ENCODE data around the gene SLC9A8.

The SLC9A8 gene

GRCh38 chr20:49831022-49831769 lies 18.6 kb downstream of the SLC9A8 start:
- H3K9me3 ChIP-seq (ENCODE audit: control insufficient read depth in 1 of 2, low read length in 2 of 2) = no peaks in the 10 kb centered on the region
- no peak overlapping the region for H3K4me3 ChIP-seq (ENCODE audit: low read depth in 1 of 2, low read length in 2 of 2)
- no peak overlapping the region for H3K27ac ChIP-seq (ENCODE audit: low read depth, low read length)
- peaks cover 0 to 2% of the 10 kb centered on the region in 2 donors for H3K4me1 ChIP-seq (ENCODE audit: control insufficient read depth in 1 of 2, insufficient read depth in 2 of 2, low read length in 2 of 2)
- peaks cover 7 to 37% of the 10 kb centered on the region in 2 donors for H3K36me3 ChIP-seq (ENCODE audit: control insufficient read depth in 1 of 2, insufficient read depth in 2 of 2, low read length in 2 of 2)
- H3K27me3 ChIP-seq (ENCODE audit: control insufficient read depth in 1 of 2, insufficient read depth in 2 of 2, low read length in 2 of 2) = no peaks in the 10 kb centered on the region
- no peak overlapping the region for H3K9ac ChIP-seq (ENCODE audit: low read depth in 1 of 2, low read length in 2 of 2)

DNA sequence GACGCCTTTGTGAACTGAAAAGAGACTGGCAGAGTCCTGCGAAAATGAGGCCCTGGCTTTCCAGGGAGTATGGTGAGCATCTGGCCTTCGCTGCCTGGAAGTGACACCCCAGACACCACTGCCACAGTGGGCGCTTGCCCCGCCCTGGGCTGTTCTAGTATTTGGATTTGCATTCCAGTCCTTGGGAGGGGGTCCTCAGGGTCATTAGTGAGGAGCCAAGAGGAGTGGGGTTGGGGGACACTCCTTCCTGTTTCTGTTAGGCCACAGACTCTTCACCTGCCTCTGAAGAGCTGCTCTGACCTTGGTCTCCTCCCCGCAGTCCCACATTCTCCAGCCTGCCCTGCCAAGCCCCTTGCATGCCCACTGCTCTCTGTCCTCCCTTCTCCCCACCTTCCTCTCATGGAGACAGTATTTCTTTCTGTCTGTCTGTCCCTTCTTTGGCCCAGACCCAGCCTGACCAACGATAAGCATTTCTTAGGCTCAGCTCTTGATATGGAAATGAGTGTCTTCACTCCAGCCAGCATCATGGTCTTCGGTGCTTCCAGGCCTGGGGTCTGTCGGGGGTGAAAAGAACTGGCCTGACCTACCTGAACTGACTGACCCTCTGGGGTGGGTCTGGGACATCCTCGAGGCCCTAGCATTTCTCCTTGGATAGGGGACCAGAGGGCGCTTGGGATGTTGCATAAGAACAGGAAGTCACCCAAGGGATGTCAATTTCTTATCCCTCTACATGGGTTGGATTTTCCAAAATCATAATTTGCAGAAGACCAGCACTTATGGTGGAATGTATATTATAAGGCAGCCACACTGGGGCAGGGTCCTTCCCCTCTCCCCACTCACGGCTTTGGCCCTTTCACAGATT lies 19.4 kb downstream of the SLC9A8 start:
- Histone ChIP-seq H3K9me3 (ENCODE audit: control insufficient read depth in 1 of 2, low read length in 2 of 2) (no peaks in the 10 kb centered on the region), H3K27me3 (ENCODE audit: control insufficient read depth in 1 of 2, insufficient read depth in 2 of 2, low read length in 2 of 2) (no peaks in the 10 kb centered on the region), H3K36me3 (ENCODE audit: control insufficient read depth in 1 of 2, insufficient read depth in 2 of 2, low read length in 2 of 2) (peaks cover 7 to 38% of the 10 kb centered on the region in 2 donors), H3K9ac (ENCODE audit: low read depth in 1 of 2, low read length in 2 of 2) (no peak overlapping the region), H3K4me3 (ENCODE audit: low read depth in 1 of 2, low read length in 2 of 2) (no peak overlapping the region), H3K4me1 (ENCODE audit: control insufficient read depth in 1 of 2, insufficient read depth in 2 of 2, low read length in 2 of 2) (no peaks in the 10 kb centered on the region), H3K27ac (ENCODE audit: low read depth, low read length) (no peak overlapping the region)

DNA sequence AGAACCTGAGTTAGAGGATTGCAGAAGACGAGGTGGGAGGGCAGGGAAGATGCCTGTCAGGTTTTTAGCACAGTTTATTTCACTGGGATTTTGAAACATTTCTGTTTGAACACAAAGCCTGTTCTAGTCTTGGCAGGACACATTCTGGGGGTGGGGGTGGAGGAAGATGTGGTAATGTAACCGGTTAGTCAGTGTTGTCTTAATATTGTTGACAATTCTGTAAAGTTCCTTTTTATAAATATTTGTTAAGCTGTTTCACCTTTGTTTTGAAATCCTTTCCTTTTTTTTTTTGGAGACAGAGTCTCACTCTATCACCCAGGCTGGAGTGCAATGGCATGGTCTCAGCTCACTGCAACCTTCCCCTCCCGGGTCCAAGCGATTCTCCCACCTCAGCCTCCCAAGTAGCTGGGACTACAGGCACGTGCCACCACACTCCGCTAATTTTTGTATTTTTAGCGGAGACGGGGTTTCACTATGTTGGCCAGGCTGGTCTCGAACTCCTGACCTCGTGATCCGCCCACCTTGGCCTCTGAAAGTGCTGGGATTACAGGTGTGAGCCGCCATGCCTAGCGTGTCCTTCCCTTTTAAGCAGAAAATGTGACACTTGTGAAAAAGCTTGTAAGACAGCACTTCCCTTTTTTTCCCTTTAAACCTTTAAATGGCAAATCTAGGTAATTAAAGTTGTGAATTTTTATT lies 20.2 kb downstream of the SLC9A8 start:
- Histone ChIP-seq H3K27me3 (ENCODE audit: control insufficient read depth in 1 of 2, insufficient read depth in 2 of 2, low read length in 2 of 2) (no peaks in the 10 kb centered on the region), H3K4me3 (ENCODE audit: low read depth in 1 of 2, low read length in 2 of 2) (no peak overlapping the region), H3K27ac (ENCODE audit: low read depth, low read length) (no peak overlapping the region), H3K9ac (ENCODE audit: low read depth in 1 of 2, low read length in 2 of 2) (no peak overlapping the region), H3K36me3 (ENCODE audit: control insufficient read depth in 1 of 2, insufficient read depth in 2 of 2, low read length in 2 of 2) (peaks cover 7 to 32% of the 10 kb centered on the region in 2 donors), H3K9me3 (ENCODE audit: control insufficient read depth in 1 of 2, low read length in 2 of 2) (no peaks in the 10 kb centered on the region), H3K4me1 (ENCODE audit: control insufficient read depth in 1 of 2, insufficient read depth in 2 of 2, low read length in 2 of 2) (no peaks in the 10 kb centered on the region)

GRCh38 chr20:49833483-49833882 lies 20.9 kb downstream of the SLC9A8 start:
- no peak overlapping the region for H3K27ac ChIP-seq (ENCODE audit: low read depth, low read length)
- no peaks in the 10 kb centered on the region for H3K27me3 ChIP-seq (ENCODE audit: control insufficient read depth in 1 of 2, insufficient read depth in 2 of 2, low read length in 2 of 2)
- no peaks in the 10 kb centered on the region for H3K4me1 ChIP-seq (ENCODE audit: control insufficient read depth in 1 of 2, insufficient read depth in 2 of 2, low read length in 2 of 2)
- no peak overlapping the region for H3K4me3 ChIP-seq (ENCODE audit: low read depth in 1 of 2, low read length in 2 of 2)
- H3K9ac ChIP-seq (ENCODE audit: low read depth in 1 of 2, low read length in 2 of 2) = no peak overlapping the region
- peaks cover 7 to 32% of the 10 kb centered on the region in 2 donors for H3K36me3 ChIP-seq (ENCODE audit: control insufficient read depth in 1 of 2, insufficient read depth in 2 of 2, low read length in 2 of 2)
- no peaks in the 10 kb centered on the region for H3K9me3 ChIP-seq (ENCODE audit: control insufficient read depth in 1 of 2, low read length in 2 of 2)

DNA sequence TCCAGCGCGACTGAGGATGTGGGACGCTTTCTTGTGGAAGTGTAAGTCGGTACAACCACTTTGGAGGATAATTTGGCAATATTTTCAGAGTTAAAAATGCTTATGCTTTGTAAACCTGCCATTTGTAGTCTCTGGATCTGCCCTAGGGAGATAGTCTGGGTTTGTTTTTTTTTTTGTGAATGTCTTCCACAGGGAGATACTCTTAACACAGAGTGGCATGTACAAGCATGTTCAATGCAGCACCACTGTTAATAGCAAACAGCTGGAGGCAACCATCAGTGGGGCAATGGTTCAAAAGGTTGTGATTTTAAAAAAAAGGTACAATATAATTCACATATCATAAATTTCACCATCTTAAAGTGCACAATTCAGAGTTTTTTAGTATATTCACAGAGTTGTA lies 22.4 kb downstream of the SLC9A8 start:
- no peaks in the 10 kb centered on the region for H3K4me1 ChIP-seq (ENCODE audit: control insufficient read depth in 1 of 2, insufficient read depth in 2 of 2, low read length in 2 of 2)
- H3K9ac ChIP-seq (ENCODE audit: low read depth in 1 of 2, low read length in 2 of 2) = no peak overlapping the region
- H3K36me3 ChIP-seq (ENCODE audit: control insufficient read depth in 1 of 2, insufficient read depth in 2 of 2, low read length in 2 of 2) = peaks cover 4 to 28% of the 10 kb centered on the region in 2 donors
- H3K4me3 ChIP-seq (ENCODE audit: low read depth in 1 of 2, low read length in 2 of 2) = no peak overlapping the region
- H3K9me3 ChIP-seq (ENCODE audit: control insufficient read depth in 1 of 2, low read length in 2 of 2) = no peaks in the 10 kb centered on the region
- H3K27ac ChIP-seq (ENCODE audit: low read depth, low read length) = no peak overlapping the region
- H3K27me3 ChIP-seq (ENCODE audit: control insufficient read depth in 1 of 2, insufficient read depth in 2 of 2, low read length in 2 of 2) = no peaks in the 10 kb centered on the region

DNA sequence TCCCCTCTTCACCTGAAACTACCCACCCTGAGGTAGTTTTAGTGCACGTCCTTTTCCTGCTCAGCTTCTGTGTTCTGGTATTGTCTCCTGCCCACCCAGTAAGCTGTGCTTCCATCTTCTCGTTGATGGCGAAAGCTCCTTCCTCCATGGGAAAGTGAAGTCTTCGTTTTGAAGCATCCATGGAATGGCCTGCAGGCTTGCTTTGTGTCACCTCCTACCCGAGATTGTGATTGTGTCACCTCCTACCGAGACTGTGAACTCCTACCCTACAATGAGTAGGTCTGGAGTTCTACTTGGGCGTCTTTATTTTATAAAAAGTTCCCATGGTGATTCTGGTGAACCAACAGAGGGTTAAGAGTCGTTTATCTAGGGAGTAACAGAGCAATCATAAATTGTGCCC lies 25.9 kb downstream of the SLC9A8 start:
- no peak overlapping the region for H3K4me3 ChIP-seq (ENCODE audit: low read depth in 1 of 2, low read length in 2 of 2)
- H3K36me3 ChIP-seq (ENCODE audit: control insufficient read depth in 1 of 2, insufficient read depth in 2 of 2, low read length in 2 of 2) = peaks cover 8 to 12% of the 10 kb centered on the region in 2 donors
- H3K4me1 ChIP-seq (ENCODE audit: control insufficient read depth in 1 of 2, insufficient read depth in 2 of 2, low read length in 2 of 2) = no peaks in the 10 kb centered on the region
- H3K27ac ChIP-seq (ENCODE audit: low read depth, low read length) = no peak overlapping the region
- H3K27me3 ChIP-seq (ENCODE audit: control insufficient read depth in 1 of 2, insufficient read depth in 2 of 2, low read length in 2 of 2) = no peaks in the 10 kb centered on the region
- no peak overlapping the region for H3K9ac ChIP-seq (ENCODE audit: low read depth in 1 of 2, low read length in 2 of 2)
- H3K9me3 ChIP-seq (ENCODE audit: control insufficient read depth in 1 of 2, low read length in 2 of 2) = no peaks in the 10 kb centered on the region

- H3K4me1 ChIP-seq (ENCODE audit: control insufficient read depth in 1 of 2, insufficient read depth in 2 of 2, low read length in 2 of 2) = no peaks in the 10 kb centered on the region
- H3K27ac ChIP-seq (ENCODE audit: low read depth, low read length) = no peak overlapping the region
- no peak overlapping the region for H3K4me3 ChIP-seq (ENCODE audit: low read depth in 1 of 2, low read length in 2 of 2)
- no peak overlapping the region for H3K9ac ChIP-seq (ENCODE audit: low read depth in 1 of 2, low read length in 2 of 2)
- H3K9me3 ChIP-seq (ENCODE audit: control insufficient read depth in 1 of 2, low read length in 2 of 2) = no peaks in the 10 kb centered on the region
- H3K36me3 ChIP-seq (ENCODE audit: control insufficient read depth in 1 of 2, insufficient read depth in 2 of 2, low read length in 2 of 2) = peaks cover 4 to 19% of the 10 kb centered on the region in 2 donors
- H3K27me3 ChIP-seq (ENCODE audit: control insufficient read depth in 1 of 2, insufficient read depth in 2 of 2, low read length in 2 of 2) = no peaks in the 10 kb centered on the region
Measured at GRCh38 chr20:49843139-49843538, 30.5 kb downstream of the SLC9A8 start.

DNA sequence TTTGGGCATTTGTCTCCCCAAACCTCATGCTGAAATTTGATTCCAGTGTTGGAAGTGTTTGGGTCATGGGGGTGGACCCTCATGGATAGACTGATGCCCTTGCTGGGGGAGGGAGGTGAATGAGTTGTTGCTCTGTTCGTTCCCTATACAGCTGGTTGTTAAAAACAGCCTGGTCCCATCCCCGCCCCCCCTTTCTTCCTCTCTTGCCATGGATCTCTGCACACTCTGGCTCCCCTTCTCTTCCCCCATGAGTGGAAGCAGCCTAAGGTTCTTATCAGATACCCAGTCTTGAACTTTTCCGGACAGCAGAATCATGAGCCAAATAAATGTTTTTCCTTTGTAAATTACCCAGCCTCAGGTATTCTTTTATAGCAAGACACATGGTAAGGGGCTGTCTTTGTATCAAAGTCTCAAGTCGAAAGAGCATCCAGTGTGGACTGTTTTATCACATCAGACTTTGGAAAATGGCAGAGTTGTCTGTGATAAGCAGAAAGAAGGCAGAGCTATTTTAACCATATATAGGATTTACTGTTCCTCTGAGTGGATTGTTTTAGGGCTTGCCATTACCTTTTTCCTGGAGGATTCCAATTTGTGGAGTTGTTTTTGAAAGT lies 31.2 kb downstream of the SLC9A8 start:
- H3K4me3 ChIP-seq (ENCODE audit: low read depth in 1 of 2, low read length in 2 of 2) = no peak overlapping the region
- peaks cover 9 to 26% of the 10 kb centered on the region in 2 donors for H3K36me3 ChIP-seq (ENCODE audit: control insufficient read depth in 1 of 2, insufficient read depth in 2 of 2, low read length in 2 of 2)
- no peaks in the 10 kb centered on the region for H3K27me3 ChIP-seq (ENCODE audit: control insufficient read depth in 1 of 2, insufficient read depth in 2 of 2, low read length in 2 of 2)
- no peaks in the 10 kb centered on the region for H3K9me3 ChIP-seq (ENCODE audit: control insufficient read depth in 1 of 2, low read length in 2 of 2)
- no peak overlapping the region for H3K9ac ChIP-seq (ENCODE audit: low read depth in 1 of 2, low read length in 2 of 2)
- no peaks in the 10 kb centered on the region for H3K4me1 ChIP-seq (ENCODE audit: control insufficient read depth in 1 of 2, insufficient read depth in 2 of 2, low read length in 2 of 2)
- H3K27ac ChIP-seq (ENCODE audit: low read depth, low read length) = no peak overlapping the region

DNA sequence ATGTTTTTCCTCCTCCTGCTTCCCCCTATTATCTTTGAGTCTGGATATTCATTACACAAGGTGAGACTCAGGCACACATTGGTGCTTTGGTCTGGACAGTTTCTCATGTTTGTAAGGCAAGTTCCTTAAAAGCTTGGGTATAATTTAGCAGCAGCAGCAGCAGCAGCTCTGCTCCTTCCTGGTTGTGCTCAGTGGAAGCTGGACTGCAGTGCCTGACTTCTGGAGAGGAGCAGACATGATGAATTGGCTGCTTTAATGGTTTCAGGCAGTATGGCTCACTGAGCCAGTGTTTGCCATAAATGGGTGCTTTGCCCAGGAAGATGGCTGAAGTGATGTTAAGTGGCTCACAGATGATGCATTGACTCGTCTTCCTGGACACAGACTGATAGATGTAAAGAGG lies 32.4 kb downstream of the SLC9A8 start:
- Histone ChIP-seq H3K4me1 (ENCODE audit: control insufficient read depth in 1 of 2, insufficient read depth in 2 of 2, low read length in 2 of 2) (no peaks in the 10 kb centered on the region), H3K4me3 (ENCODE audit: low read depth in 1 of 2, low read length in 2 of 2) (no peak overlapping the region), H3K27me3 (ENCODE audit: control insufficient read depth in 1 of 2, insufficient read depth in 2 of 2, low read length in 2 of 2) (no peaks in the 10 kb centered on the region), H3K9ac (ENCODE audit: low read depth in 1 of 2, low read length in 2 of 2) (no peak overlapping the region), H3K9me3 (ENCODE audit: control insufficient read depth in 1 of 2, low read length in 2 of 2) (no peaks in the 10 kb centered on the region), H3K36me3 (ENCODE audit: control insufficient read depth in 1 of 2, insufficient read depth in 2 of 2, low read length in 2 of 2) (peaks cover 13 to 37% of the 10 kb centered on the region in 2 donors), H3K27ac (ENCODE audit: low read depth, low read length) (no peak overlapping the region)

Measured in duodenal mucosa (tissue), 2 donors.